ENCODE data around the gene SYPL2.
"Not testable (repeated sequence)": the region's sequence is repeated elsewhere in the genome, so short reads cannot be mapped to it uniquely, and the experiment has no call there.

SYPL2 gene

GRCh38 chr1:109444346-109444745 lies 22.0 kb upstream of the SYPL2 start:
- Histone ChIP-seq H3K27me3 (ENCODE audit: control insufficient read depth, insufficient read depth, low read length) (peaks cover 7% of the 10 kb centered on the region), H3K4me3 (ENCODE audit: low read length) (no peak overlapping the region), H3K4me1 (ENCODE audit: control insufficient read depth, insufficient read depth, low read length) (no peaks in the 10 kb centered on the region)

GRCh38 chr1:109445949-109446695 lies 20.2 kb upstream of the SYPL2 start:
- H3K4me3 ChIP-seq (ENCODE audit: low read length); H3K9me3 ChIP-seq (ENCODE audit: control insufficient read depth, low read length); H3K27me3 ChIP-seq (ENCODE audit: control insufficient read depth, insufficient read depth, low read length); H3K9ac ChIP-seq (ENCODE audit: low read length); H3K4me1 ChIP-seq (ENCODE audit: control insufficient read depth, insufficient read depth, low read length); H3K36me3 ChIP-seq (ENCODE audit: control insufficient read depth, insufficient read depth, low read length): not testable (repeated sequence)

More at GRCh38 chr1:109444346-109444745, 22.0 kb upstream of the SYPL2 start:
- H3K9ac ChIP-seq (ENCODE audit: low read length) = no peak overlapping the region
- no peaks in the 10 kb centered on the region for H3K36me3 ChIP-seq (ENCODE audit: control insufficient read depth, insufficient read depth, low read length)
- H3K9me3 ChIP-seq (ENCODE audit: control insufficient read depth, low read length) = no peaks in the 10 kb centered on the region

- Histone ChIP-seq H3K36me3 (ENCODE audit: control insufficient read depth, insufficient read depth, low read length) (no peaks in the 10 kb centered on the region), H3K4me3 (ENCODE audit: low read length) (no peak overlapping the region), H3K9me3 (ENCODE audit: control insufficient read depth, low read length) (no peaks in the 10 kb centered on the region), H3K4me1 (ENCODE audit: control insufficient read depth, insufficient read depth, low read length) (no peaks in the 10 kb centered on the region), H3K27me3 (ENCODE audit: control insufficient read depth, insufficient read depth, low read length) (peaks cover 11% of the 10 kb centered on the region), H3K9ac (ENCODE audit: low read length) (no peak overlapping the region)
Observed at GRCh38 chr1:109447524-109447923, 18.8 kb upstream of the SYPL2 start.

- Histone ChIP-seq H3K27me3 (ENCODE audit: control insufficient read depth, insufficient read depth, low read length) (peaks cover 4% of the 10 kb centered on the region), H3K9ac (ENCODE audit: low read length) (no peak overlapping the region), H3K4me1 (ENCODE audit: control insufficient read depth, insufficient read depth, low read length) (no peaks in the 10 kb centered on the region), H3K4me3 (ENCODE audit: low read length) (no peak overlapping the region), H3K9me3 (ENCODE audit: control insufficient read depth, low read length) (no peaks in the 10 kb centered on the region), H3K36me3 (ENCODE audit: control insufficient read depth, insufficient read depth, low read length) (no peaks in the 10 kb centered on the region)
Observed at GRCh38 chr1:109454497-109455133, 11.7 kb upstream of the SYPL2 start.

GRCh38 chr1:109457819-109458218 lies 8.5 kb upstream of the SYPL2 start:
- no peaks in the 10 kb centered on the region for H3K9me3 ChIP-seq (ENCODE audit: control insufficient read depth, low read length)
- H3K27me3 ChIP-seq (ENCODE audit: control insufficient read depth, insufficient read depth, low read length) = peaks cover 1% of the 10 kb centered on the region
- no peak overlapping the region for H3K4me3 ChIP-seq (ENCODE audit: low read length)
- H3K4me1 ChIP-seq (ENCODE audit: control insufficient read depth, insufficient read depth, low read length) = no peaks in the 10 kb centered on the region
- H3K9ac ChIP-seq (ENCODE audit: low read length) = no peak overlapping the region
- no peaks in the 10 kb centered on the region for H3K36me3 ChIP-seq (ENCODE audit: control insufficient read depth, insufficient read depth, low read length)

- Histone ChIP-seq H3K9me3 (ENCODE audit: control insufficient read depth, low read length) (no peaks in the 10 kb centered on the region), H3K9ac (ENCODE audit: low read length) (peak overlapping the region; percentile 26), H3K36me3 (ENCODE audit: control insufficient read depth, insufficient read depth, low read length) (no peaks in the 10 kb centered on the region), H3K4me3 (ENCODE audit: low read length) (peak overlapping the region; percentile 7), H3K4me1 (ENCODE audit: control insufficient read depth, insufficient read depth, low read length) (no peaks in the 10 kb centered on the region), H3K27me3 (ENCODE audit: control insufficient read depth, insufficient read depth, low read length) (peaks cover 42% of the 10 kb centered on the region)
Observed at GRCh38 chr1:109466125-109466451, 258 bp upstream of the SYPL2 start.

GRCh38 chr1:109467301-109467777 lies 993 bp downstream of the SYPL2 start:
- H3K27me3 ChIP-seq (ENCODE audit: control insufficient read depth, insufficient read depth, low read length) = peaks cover 44% of the 10 kb centered on the region
- no peaks in the 10 kb centered on the region for H3K36me3 ChIP-seq (ENCODE audit: control insufficient read depth, insufficient read depth, low read length)
- H3K9ac ChIP-seq (ENCODE audit: low read length) = no peak overlapping the region
- no peak overlapping the region for H3K4me3 ChIP-seq (ENCODE audit: low read length)
- H3K4me1 ChIP-seq (ENCODE audit: control insufficient read depth, insufficient read depth, low read length) = no peaks in the 10 kb centered on the region
- H3K9me3 ChIP-seq (ENCODE audit: control insufficient read depth, low read length) = no peaks in the 10 kb centered on the region

GRCh38 chr1:109468061-109468460 lies 1.7 kb downstream of the SYPL2 start:
- no peaks in the 10 kb centered on the region for H3K9me3 ChIP-seq (ENCODE audit: control insufficient read depth, low read length)
- H3K9ac ChIP-seq (ENCODE audit: low read length) = no peak overlapping the region
- no peaks in the 10 kb centered on the region for H3K4me1 ChIP-seq (ENCODE audit: control insufficient read depth, insufficient read depth, low read length)
- H3K27me3 ChIP-seq (ENCODE audit: control insufficient read depth, insufficient read depth, low read length) = peaks cover 40% of the 10 kb centered on the region
- no peak overlapping the region for H3K4me3 ChIP-seq (ENCODE audit: low read length)
- H3K36me3 ChIP-seq (ENCODE audit: control insufficient read depth, insufficient read depth, low read length) = no peaks in the 10 kb centered on the region

- H3K27me3 ChIP-seq (ENCODE audit: control insufficient read depth, insufficient read depth, low read length) = peaks cover 36% of the 10 kb centered on the region
Observed at GRCh38 chr1:109468903-109469302, 2.6 kb downstream of the SYPL2 start.

GRCh38 chr1:109470245-109470644 lies 3.9 kb downstream of the SYPL2 start:
- Histone ChIP-seq H3K9ac (ENCODE audit: low read length) (no peak overlapping the region), H3K4me3 (ENCODE audit: low read length) (no peak overlapping the region), H3K36me3 (ENCODE audit: control insufficient read depth, insufficient read depth, low read length) (no peaks in the 10 kb centered on the region), H3K9me3 (ENCODE audit: control insufficient read depth, low read length) (no peaks in the 10 kb centered on the region), H3K4me1 (ENCODE audit: control insufficient read depth, insufficient read depth, low read length) (no peaks in the 10 kb centered on the region), H3K27me3 (ENCODE audit: control insufficient read depth, insufficient read depth, low read length) (peaks cover 26% of the 10 kb centered on the region)

More at GRCh38 chr1:109468903-109469302, 2.6 kb downstream of the SYPL2 start:
- Histone ChIP-seq H3K4me3 (ENCODE audit: low read length) (no peak overlapping the region), H3K4me1 (ENCODE audit: control insufficient read depth, insufficient read depth, low read length) (no peaks in the 10 kb centered on the region), H3K36me3 (ENCODE audit: control insufficient read depth, insufficient read depth, low read length) (no peaks in the 10 kb centered on the region), H3K9me3 (ENCODE audit: control insufficient read depth, low read length) (no peaks in the 10 kb centered on the region), H3K9ac (ENCODE audit: low read length) (no peak overlapping the region)

GRCh38 chr1:109472779-109473178 lies 6.4 kb downstream of the SYPL2 start:
- Histone ChIP-seq H3K27me3 (ENCODE audit: control insufficient read depth, insufficient read depth, low read length) (peaks cover 7% of the 10 kb centered on the region), H3K9me3 (ENCODE audit: control insufficient read depth, low read length) (no peaks in the 10 kb centered on the region), H3K4me3 (ENCODE audit: low read length) (no peak overlapping the region), H3K36me3 (ENCODE audit: control insufficient read depth, insufficient read depth, low read length) (no peaks in the 10 kb centered on the region), H3K4me1 (ENCODE audit: control insufficient read depth, insufficient read depth, low read length) (no peaks in the 10 kb centered on the region), H3K9ac (ENCODE audit: low read length) (no peak overlapping the region)

GRCh38 chr1:109473284-109474057 lies 7.1 kb downstream of the SYPL2 start:
- not testable (repeated sequence) for H3K4me1 ChIP-seq (ENCODE audit: control insufficient read depth, insufficient read depth, low read length); H3K9ac ChIP-seq (ENCODE audit: low read length); H3K27me3 ChIP-seq (ENCODE audit: control insufficient read depth, insufficient read depth, low read length); H3K36me3 ChIP-seq (ENCODE audit: control insufficient read depth, insufficient read depth, low read length); H3K4me3 ChIP-seq (ENCODE audit: low read length); H3K9me3 ChIP-seq (ENCODE audit: control insufficient read depth, low read length)
